ENCODE results near the gene KRT73. TPM values are rescaled to one million over a fixed set of nuclear protein-coding genes. Genes with fewer than 3 reads are reported as not detected.

The KRT73 gene
- total RNA-seq, 6 donors from 2014 or later = 0.15 to 0.55 TPM; not detected in 4

DNA sequence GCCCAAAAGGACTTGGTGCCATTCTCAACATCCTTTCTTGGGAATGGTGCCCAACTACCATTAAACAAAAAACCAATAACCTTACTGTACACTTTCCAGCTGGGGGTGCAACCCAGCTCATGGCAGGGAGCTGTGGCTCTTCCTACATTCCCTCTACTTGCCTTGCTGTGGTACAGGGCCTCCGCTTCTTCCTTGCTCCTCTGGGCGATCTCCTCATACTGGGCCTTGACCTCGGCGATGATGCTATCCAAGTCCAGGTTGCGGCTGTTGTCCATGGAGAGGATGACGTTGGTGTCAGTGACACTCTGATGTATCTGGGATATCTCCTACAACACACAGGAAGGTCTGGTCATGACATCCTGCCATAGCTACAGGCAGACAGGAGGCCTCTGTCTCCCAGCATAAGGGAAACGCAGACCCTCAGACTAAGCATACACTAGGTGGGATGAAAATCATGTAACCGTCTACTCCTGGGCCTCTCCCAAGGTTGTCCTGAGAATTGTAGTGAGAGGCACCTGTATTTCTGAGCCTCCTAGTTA is 29.7 kb upstream of the KRT73 start:
- no peaks in the 10 kb centered on the region for H3K36me3 ChIP-seq
- no peaks in the 10 kb centered on the region for H3K9me3 ChIP-seq
- DNase-seq (no peak), ATAC-seq (ENCODE audit: low FRiP score in 2 of 2) (no peak)
- H3K27ac ChIP-seq = no peak overlapping the region
- H3K4me1 ChIP-seq = no peaks in the 10 kb centered on the region
- H3K4me3 ChIP-seq = no peak overlapping the region
- no peaks in the 10 kb centered on the region for H3K27me3 ChIP-seq
- WGBS, 2 donors = 95 to 97% methylated on average over 7 to 8 of the region's 8 CpGs
- no peak for TF ChIP-seq POLR2A (IDR thresholded peaks at IDR 0.05)
- TF ChIP-seq POLR2AphosphoS5 (IDR thresholded peaks at IDR 0.05) = no peak
- TF ChIP-seq EP300 (IDR thresholded peaks at IDR 0.05) = no peak
- TF ChIP-seq, protein P1, sequence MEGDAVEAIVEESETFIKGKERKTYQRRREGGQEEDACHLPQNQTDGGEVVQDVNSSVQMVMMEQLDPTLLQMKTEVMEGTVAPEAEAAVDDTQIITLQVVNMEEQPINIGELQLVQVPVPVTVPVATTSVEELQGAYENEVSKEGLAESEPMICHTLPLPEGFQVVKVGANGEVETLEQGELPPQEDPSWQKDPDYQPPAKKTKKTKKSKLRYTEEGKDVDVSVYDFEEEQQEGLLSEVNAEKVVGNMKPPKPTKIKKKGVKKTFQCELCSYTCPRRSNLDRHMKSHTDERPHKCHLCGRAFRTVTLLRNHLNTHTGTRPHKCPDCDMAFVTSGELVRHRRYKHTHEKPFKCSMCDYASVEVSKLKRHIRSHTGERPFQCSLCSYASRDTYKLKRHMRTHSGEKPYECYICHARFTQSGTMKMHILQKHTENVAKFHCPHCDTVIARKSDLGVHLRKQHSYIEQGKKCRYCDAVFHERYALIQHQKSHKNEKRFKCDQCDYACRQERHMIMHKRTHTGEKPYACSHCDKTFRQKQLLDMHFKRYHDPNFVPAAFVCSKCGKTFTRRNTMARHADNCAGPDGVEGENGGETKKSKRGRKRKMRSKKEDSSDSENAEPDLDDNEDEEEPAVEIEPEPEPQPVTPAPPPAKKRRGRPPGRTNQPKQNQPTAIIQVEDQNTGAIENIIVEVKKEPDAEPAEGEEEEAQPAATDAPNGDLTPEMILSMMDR (IDR thresholded peaks at IDR 0.05) = no peak

DNA sequence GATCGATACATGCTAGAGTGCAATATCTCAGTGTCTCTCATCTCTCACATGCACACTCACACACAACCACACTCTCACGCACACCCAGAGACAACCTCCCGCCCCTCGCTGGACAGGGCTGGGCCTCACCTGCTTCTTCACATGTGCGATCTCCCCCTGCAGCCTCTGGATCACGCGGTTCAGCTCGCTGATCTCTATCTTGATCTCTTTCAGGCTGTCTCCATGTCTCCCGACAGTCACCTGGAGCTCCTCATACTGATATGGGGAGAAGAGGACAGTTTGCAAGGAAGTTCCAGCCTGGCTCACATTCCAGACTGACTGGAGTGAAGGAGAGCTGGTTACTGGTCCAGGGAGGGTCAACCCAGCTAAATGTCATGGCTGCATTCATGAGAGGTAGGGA is 29.2 kb upstream of the KRT73 start:
- ATAC-seq (ENCODE audit: low FRiP score in 2 of 2) (no peak), DNase-seq (peak in 1 of 2 donors; percentile 39)
- TF ChIP-seq, protein P1 (IDR thresholded peaks at IDR 0.05) = no peak
- TF ChIP-seq EP300 (IDR thresholded peaks at IDR 0.05) (no peak), POLR2AphosphoS5 (IDR thresholded peaks at IDR 0.05) (no peak), POLR2A (IDR thresholded peaks at IDR 0.05) (no peak)
- Histone ChIP-seq H3K27ac (no peak overlapping the region), H3K27me3 (no peaks in the 10 kb centered on the region), H3K9me3 (no peaks in the 10 kb centered on the region), H3K36me3 (no peaks in the 10 kb centered on the region), H3K4me3 (no peak overlapping the region), H3K4me1 (no peaks in the 10 kb centered on the region)
- 85 to 86% methylated on average over 9 of the region's 9 CpGs for WGBS, 2 donors

DNA sequence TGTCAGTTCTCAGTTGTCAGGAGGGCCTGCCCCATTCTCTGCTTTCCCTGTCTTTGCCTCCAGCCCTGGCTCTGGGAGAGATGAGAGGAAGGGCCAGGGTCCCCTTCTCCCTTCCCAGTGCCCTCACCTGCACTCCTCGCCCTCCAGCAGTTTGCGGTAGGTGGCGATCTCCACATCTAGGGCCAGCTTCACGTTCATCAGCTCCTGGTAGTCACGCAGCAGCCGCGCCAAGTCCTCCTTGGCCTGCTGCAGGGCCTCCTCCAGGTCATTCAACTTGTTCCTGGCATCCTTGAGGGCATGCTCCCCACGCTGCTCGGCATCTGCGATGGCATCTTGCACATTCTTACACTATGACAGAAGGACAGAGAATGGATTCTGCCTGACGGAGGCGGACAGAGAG is 28.3 kb upstream of the KRT73 start:
- Histone ChIP-seq H3K36me3 (no peaks in the 10 kb centered on the region), H3K4me1 (no peaks in the 10 kb centered on the region), H3K27ac (no peak overlapping the region), H3K9me3 (no peaks in the 10 kb centered on the region), H3K27me3 (no peaks in the 10 kb centered on the region), H3K4me3 (no peak overlapping the region)
- ATAC-seq (ENCODE audit: low FRiP score in 2 of 2) (no peak), DNase-seq (peak in 1 of 2 donors; percentile 45)
- no peak for TF ChIP-seq POLR2AphosphoS5 (IDR thresholded peaks at IDR 0.05)
- no peak for TF ChIP-seq EP300 (IDR thresholded peaks at IDR 0.05)
- TF ChIP-seq, protein P1 (IDR thresholded peaks at IDR 0.05) = no peak
- TF ChIP-seq POLR2A (IDR thresholded peaks at IDR 0.05) = no peak
- 87 to 91% methylated on average over 12 of the region's 12 CpGs for WGBS, 2 donors

DNA sequence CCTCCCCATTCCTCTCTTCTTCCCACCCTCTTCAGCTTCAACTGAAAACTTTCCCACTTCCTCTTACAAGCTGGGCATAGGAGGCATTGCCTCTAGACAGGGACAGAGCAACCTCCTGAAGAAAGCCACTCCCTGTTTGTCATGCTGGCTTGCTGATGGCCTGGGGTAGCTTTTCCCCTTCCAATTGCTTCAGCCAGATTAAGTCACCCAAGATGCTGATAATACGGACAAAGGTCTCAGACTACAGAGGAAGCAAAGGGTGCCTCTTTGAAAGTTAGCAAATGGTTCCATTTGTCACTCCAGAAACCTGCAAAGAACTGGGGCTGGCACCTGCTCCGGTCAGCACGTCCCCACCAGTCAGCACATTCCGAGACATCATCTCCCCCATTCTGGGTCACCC is 27.6 kb upstream of the KRT73 start:
- Histone ChIP-seq H3K27me3 (no peaks in the 10 kb centered on the region), H3K36me3 (no peaks in the 10 kb centered on the region), H3K9me3 (no peaks in the 10 kb centered on the region), H3K4me3 (no peak overlapping the region), H3K4me1 (no peaks in the 10 kb centered on the region), H3K27ac (no peak overlapping the region)
- no peak for DNase-seq
- TF ChIP-seq POLR2A (IDR thresholded peaks at IDR 0.05) (no peak), EP300 (IDR thresholded peaks at IDR 0.05) (no peak), POLR2AphosphoS5 (IDR thresholded peaks at IDR 0.05) (no peak)
- TF ChIP-seq, protein P1 (IDR thresholded peaks at IDR 0.05) = no peak
- no peak for ATAC-seq (ENCODE audit: low FRiP score in 2 of 2)
- WGBS, 2 donors = 65 to 76% methylated on average over 4 of the region's 4 CpGs

DNA sequence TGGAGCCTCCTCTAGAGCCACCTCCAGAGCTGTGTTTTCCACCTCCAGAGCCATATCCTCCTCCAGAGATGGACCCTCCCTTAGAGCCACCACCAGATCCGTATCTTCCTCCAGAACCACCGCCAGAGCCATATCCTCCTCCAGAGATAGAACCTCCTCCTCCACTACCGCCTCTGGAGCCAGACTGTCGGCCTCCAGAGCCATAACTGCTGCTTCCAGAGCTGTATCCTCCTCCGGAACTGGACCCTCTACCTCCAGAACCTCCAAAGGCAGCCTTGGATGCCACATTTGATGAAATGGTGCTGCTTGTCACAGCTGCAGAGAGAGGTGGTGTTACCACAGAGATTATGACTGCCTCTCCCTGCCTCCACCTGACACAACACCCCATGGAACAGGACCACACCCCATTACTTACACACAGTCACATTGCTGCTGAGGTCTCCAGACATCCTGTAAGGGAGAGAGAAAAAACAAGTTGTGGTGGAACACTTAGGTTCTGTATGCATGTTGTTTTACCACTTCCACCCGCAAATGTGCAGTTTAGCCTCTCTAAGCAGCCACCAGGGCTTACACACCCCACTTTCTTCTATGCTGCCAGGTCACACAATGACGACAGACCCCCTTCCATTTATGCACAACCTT is 26.9 kb upstream of the KRT73 start:
- H3K27ac ChIP-seq = no peak overlapping the region
- H3K36me3 ChIP-seq = no peaks in the 10 kb centered on the region
- WGBS, 2 donors = 69 to 79% methylated on average over 7 of the region's 7 CpGs
- no peaks in the 10 kb centered on the region for H3K4me1 ChIP-seq
- no peaks in the 10 kb centered on the region for H3K9me3 ChIP-seq
- no peak for TF ChIP-seq POLR2AphosphoS5 (IDR thresholded peaks at IDR 0.05)
- TF ChIP-seq POLR2A (IDR thresholded peaks at IDR 0.05) = no peak
- TF ChIP-seq, protein P1 (IDR thresholded peaks at IDR 0.05) = no peak
- TF ChIP-seq EP300 (IDR thresholded peaks at IDR 0.05) = no peak
- no peak overlapping the region for H3K4me3 ChIP-seq
- ATAC-seq (ENCODE audit: low FRiP score in 2 of 2) (peak in 1 of 2 donors; percentile 13), DNase-seq (no peak)
- H3K27me3 ChIP-seq = no peaks in the 10 kb centered on the region
